Measurements from ENCODE around the gene HNRNPA0.

Gene HNRNPA0

GRCh38 chr5:137699336-137700281 is 54.6 kb downstream of the HNRNPA0 start:
- Histone ChIP-seq H2AFZ (ENCODE audit: low read depth) (no peak overlapping the region), H3K79me2 (ENCODE audit: insufficient read depth, low read depth) (no peaks in the 10 kb centered on the region), H4K20me1 (ENCODE audit: insufficient read depth) (no peaks in the 10 kb centered on the region), H3K4me2 (no peak overlapping the region), H3K4me1 (ENCODE audit: low read depth, poor library complexity, severe bottlenecking) (no peaks in the 10 kb centered on the region), H3K4me3 (IDR thresholded peaks at IDR 0.05; ENCODE audit: insufficient read depth, low read depth, low read length) (no peak overlapping the region), H3K27me3 (ENCODE audit: insufficient read depth, low read depth) (no peaks in the 10 kb centered on the region), H3K27ac (no peak overlapping the region), H3K36me3 (ENCODE audit: insufficient read depth) (no peaks in the 10 kb centered on the region), H3K9ac (no peak overlapping the region)
- TF ChIP-seq CTCF (conservative IDR thresholded peaks at IDR 0.05; ENCODE audit: low read depth, low read length): no peak

- no peak for TF ChIP-seq CTCF (conservative IDR thresholded peaks at IDR 0.05; ENCODE audit: low read depth, low read length)
- Histone ChIP-seq H3K27ac (no peak overlapping the region), H2AFZ (ENCODE audit: low read depth) (no peak overlapping the region), H3K79me2 (ENCODE audit: insufficient read depth, low read depth) (no peaks in the 10 kb centered on the region), H4K20me1 (ENCODE audit: insufficient read depth) (no peaks in the 10 kb centered on the region), H3K27me3 (ENCODE audit: insufficient read depth, low read depth) (no peaks in the 10 kb centered on the region), H3K36me3 (ENCODE audit: insufficient read depth) (no peaks in the 10 kb centered on the region), H3K4me2 (no peak overlapping the region), H3K4me3 (IDR thresholded peaks at IDR 0.05; ENCODE audit: insufficient read depth, low read depth, low read length) (no peak overlapping the region), H3K9ac (no peak overlapping the region), H3K4me1 (ENCODE audit: low read depth, poor library complexity, severe bottlenecking) (no peaks in the 10 kb centered on the region)
These were observed 57.7 kb downstream of the HNRNPA0 start for GRCh38 chr5:137696481-137696880.

GRCh38 chr5:137695651-137696428 is 58.3 kb downstream of the HNRNPA0 start:
- Histone ChIP-seq H3K4me3 (IDR thresholded peaks at IDR 0.05; ENCODE audit: insufficient read depth, low read depth, low read length) (no peak overlapping the region), H2AFZ (ENCODE audit: low read depth) (no peak overlapping the region), H3K27ac (no peak overlapping the region), H3K27me3 (ENCODE audit: insufficient read depth, low read depth) (no peaks in the 10 kb centered on the region), H3K36me3 (ENCODE audit: insufficient read depth) (no peaks in the 10 kb centered on the region), H4K20me1 (ENCODE audit: insufficient read depth) (no peaks in the 10 kb centered on the region), H3K4me2 (no peak overlapping the region), H3K9ac (no peak overlapping the region), H3K79me2 (ENCODE audit: insufficient read depth, low read depth) (no peaks in the 10 kb centered on the region), H3K4me1 (ENCODE audit: low read depth, poor library complexity, severe bottlenecking) (no peaks in the 10 kb centered on the region)
- no peak for TF ChIP-seq CTCF (conservative IDR thresholded peaks at IDR 0.05; ENCODE audit: low read depth, low read length)

Measured in KMS-11 (cell line).